Left kidney (tissue), 2 donors: ENCODE results near the gene ERAS. TPM values are rescaled to one million over a fixed set of nuclear protein-coding genes. Genes with fewer than 3 reads are reported as not detected.
"Not testable (repeated sequence)": the region's sequence is repeated elsewhere in the genome, so short reads cannot be mapped to it uniquely, and the experiment has no call there.

Experiments
- DNase-seq: peaks from one replicate; pipeline ENCODE4 v3.0.0-alpha.2; 2013
- polyA plus RNA-seq: library from polyadenylated mRNA; unstranded; fragments of 120-200 nt; gene quantifications from one replicate; pipeline ENCODE4 v1.2.1, GENCODE V29; 2013; ENCODE audit not compliant: insufficient read length

The ERAS gene
- polyA plus RNA-seq, 1 donor: not detected

DNA sequence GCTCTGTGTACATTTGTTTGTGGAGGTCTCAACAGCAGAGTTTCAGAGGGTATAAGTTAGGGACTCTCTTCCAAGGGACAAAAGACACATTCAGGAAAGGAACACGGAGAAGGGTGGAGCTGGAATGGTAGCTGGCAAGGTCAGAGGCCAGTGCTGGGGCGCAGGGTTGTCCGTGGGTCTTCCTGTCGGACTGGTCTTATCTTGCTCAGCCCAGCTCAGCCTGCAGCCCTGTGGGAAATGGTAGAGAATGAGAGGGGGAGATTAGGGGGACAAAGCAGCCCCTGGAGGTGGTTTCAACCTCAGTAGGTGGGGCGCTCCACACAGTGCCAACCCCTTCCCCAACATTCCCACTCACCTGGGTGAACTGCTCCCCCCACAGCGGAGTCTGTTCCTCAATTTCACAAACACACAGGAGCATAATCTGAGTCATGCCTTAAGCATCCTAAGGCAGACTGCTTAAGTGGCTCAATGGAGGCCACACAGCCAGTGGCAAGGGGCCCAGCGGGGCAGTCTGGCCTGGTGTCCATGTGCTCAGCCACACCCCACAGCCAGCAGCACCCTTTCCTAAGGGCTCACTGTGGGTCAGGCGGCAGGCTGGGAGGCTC, 31.3 kb upstream of the ERAS start:
- DNase-seq: no peak

DNA sequence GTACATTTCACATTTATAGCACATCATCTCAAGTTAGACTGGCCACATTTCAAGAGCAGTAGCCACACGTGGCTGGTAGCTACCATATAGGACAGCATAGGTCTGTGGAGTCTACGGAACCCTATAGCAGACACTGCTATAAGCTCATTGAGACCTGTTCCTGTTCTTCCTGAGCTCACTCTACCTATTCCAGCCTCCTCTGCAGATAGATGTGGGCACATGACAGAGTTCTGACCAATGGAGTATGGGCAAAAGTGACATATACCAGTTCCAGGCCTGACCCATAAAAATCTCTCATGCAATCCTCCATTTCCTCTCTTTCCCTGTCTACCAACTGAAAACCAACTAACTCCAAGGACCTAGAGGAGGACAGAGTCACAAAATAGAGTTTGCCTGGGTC, 28.0 kb upstream of the ERAS start:
- DNase-seq: no peak

DNA sequence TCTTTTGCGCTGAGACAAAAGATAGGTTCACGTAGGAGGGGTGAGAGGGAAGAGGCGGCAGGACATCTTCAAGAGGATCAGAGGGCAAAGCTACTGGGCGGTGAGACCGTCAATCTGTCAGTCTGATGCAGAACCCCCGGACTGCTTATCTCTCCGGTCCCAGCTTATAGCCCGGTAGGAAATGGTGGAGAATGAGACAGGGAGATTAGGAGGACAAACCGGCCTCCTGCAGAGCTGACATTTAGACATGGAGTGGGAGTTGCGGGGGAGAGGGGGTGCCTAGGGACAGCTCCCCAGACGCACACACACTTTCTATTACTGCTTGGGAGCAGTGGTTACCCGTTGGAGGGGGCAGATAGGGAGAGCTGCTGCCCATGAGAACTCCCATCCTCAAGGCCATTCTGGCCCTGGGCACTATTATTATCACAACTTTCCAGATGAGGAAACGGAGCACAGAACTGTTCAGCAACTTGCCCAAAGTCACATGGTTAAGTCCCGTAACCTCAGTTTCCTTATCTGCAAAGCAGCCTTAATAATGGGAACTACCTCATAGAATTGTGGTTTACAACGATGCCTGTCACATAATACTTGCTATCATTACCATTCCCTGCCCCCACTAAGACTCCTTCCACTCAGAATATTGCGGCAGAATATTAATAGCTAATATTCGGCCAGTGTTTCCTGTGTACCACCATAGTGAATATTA, 25.6 kb upstream of the ERAS start:
- DNase-seq: no peak

DNA sequence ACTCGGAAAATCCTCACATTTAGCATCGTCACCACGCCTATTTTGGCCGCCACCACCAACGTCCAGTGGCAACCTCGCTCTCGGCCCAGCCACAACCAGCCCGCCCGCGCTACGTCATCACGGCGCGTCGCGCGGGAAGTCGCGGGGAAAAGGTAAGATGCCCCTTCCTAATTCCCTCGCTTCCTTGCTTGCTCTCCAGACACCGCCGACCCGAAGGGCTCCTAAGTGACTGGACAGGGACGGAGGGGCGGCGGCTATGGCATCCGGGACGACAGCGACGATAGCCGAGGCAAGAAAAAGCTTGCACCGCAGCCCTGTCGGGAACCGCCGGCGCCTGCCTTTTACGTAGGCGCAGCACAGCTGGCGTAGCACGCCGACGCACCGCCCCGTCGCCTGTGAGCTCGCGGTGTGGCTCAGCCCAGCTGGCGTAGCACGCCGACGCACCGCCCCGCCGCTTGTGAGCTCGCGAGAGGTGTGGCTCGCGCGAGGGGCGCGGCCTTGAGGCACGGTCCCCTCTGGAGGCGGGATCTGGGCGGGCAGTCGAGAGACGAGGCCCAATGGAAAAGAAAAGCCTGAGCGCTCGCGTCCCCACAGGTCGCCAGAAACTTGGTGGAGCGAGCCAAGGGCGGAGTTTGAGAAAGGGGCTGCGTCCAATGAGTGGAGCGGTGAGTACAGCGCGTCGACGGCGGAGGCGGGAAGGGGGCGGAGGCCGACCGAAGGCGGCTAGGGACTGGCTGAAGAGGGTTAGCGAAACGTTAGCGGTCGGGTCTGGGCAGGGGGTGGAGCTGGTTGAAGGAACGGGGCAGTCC, 24.8 kb upstream of the ERAS start, which contains the start of gene HDAC6:
Gene HDAC6, plus strand, starts transcription at position 788 of the 809 bp plus-strand sequence. CDS start 626 bp downstream, outside the sequence.
- peak; percentile 96 for DNase-seq

DNA sequence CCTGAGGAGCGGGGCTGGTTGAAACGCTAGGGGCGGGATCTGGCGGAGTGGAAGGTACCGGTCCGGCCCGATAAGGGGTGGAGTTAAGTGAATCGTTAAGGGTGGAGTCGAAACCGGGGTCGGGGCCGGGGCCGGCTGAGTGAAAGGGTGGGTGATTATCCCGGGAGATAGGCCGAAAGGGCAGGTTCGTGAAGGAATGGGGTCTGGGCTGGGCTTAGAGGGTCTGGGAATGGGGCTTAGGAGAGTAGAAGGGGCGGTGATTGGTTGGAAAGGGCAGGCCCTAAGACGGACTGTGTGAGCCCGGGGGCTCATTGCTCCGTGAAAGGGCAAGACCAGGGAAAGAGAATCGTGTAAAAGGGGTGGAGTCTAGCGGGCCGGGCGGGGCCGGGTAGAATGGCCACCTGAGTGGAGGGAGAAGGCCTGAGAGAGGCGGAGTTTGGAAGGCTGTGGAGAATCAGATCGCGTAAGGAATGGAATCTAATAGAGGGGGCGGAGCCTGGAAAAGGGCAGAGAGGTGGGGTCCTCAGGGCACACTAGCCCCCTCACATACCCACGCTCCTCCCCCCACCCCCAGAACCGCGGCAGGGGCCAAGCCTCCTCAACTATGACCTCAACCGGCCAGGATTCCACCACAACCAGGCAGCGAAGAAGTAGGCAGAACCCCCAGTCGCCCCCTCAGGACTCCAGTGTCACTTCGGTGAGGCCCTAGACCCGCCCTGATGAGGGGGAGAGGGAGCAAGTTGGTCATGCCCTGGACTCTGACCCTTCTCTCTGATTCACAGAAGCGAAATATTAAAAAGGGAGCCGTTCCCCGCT, 24.0 kb upstream of the ERAS start:
- peak; percentile 75 for DNase-seq

DNA sequence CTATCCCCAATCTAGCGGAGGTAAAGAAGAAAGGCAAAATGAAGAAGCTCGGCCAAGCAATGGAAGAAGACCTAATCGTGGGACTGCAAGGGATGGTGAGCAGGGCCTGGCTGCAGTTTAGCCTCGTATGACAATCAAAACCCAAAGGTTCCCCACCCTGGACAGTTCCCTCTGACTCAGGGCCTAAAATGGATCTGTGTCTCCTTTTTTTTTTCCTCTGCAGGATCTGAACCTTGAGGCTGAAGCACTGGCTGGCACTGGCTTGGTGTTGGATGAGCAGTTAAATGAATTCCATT, 23.5 kb upstream of the ERAS start:
- DNase-seq: no peak

DNA sequence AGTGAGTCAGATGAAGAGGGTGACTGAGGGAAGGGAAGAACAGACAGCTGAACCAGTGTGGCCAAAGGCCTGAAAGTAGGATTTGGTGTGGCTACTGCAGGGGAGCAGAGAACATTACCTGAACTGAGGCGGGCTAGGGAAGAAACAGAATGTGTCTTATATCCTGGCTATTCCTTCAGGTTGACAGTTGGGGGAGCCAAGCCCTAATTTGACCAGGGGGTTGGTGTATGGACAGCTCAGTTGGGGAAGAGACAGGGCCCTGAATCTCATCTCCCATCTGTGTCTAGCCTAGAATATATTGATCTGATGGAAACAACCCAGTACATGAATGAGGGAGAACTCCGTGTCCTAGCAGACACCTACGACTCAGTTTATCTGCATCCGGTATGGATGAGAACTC, 20.2 kb upstream of the ERAS start:
- no peak for DNase-seq

DNA sequence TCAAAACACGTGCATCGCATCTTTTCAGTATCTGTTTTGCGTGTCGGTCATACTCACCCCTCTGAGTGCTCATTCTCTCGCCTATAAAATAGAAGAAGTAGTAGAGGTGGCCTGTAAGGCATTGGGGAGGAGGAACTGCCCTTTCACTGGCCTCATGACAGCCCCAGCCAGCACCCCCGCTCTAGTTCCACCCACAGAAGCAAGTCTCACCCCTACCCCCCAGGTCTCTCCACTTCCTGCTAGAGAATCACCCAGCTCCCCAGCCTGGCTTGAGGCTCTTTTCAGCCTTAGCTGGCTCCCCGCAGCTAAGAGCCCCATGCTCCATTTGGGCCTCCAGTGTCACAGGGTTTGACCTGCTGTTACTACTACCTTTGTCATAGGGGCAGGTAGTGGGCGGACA, 12.7 kb upstream of the ERAS start:
- no peak for DNase-seq

DNA sequence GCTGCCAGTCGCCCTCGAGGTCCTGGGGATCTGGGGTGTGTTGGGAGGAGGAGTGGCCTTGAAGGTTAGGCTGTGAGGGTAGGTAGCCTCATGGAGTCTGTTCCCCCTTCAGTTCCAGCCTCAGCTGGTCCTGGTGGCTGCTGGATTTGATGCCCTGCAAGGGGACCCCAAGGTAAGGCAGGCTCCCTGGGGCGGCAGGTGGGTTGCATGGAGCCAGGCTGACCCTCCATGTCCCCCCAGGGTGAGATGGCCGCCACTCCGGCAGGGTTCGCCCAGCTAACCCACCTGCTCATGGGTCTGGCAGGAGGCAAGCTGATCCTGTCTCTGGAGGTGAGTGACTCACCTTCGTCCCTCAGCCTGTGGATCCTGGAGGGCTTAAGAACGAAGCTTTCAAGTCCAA, 11.6 kb upstream of the ERAS start:
- DNase-seq: no peak

DNA sequence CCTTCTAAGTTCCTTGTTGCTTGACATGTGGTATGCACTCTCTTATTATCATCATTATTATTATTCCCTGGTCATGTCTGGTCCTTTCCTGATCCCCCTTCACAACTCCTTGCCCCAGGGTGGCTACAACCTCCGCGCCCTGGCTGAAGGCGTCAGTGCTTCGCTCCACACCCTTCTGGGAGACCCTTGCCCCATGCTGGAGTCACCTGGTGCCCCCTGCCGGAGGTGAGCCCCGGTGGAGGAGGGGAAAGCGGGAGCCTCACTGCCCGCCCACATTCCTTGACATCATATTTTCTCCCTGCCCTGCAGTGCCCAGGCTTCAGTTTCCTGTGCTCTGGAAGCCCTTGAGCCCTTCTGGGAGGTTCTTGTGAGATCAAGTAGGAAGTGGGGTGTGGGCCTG, 11.0 kb upstream of the ERAS start:
- DNase-seq: no peak

DNA sequence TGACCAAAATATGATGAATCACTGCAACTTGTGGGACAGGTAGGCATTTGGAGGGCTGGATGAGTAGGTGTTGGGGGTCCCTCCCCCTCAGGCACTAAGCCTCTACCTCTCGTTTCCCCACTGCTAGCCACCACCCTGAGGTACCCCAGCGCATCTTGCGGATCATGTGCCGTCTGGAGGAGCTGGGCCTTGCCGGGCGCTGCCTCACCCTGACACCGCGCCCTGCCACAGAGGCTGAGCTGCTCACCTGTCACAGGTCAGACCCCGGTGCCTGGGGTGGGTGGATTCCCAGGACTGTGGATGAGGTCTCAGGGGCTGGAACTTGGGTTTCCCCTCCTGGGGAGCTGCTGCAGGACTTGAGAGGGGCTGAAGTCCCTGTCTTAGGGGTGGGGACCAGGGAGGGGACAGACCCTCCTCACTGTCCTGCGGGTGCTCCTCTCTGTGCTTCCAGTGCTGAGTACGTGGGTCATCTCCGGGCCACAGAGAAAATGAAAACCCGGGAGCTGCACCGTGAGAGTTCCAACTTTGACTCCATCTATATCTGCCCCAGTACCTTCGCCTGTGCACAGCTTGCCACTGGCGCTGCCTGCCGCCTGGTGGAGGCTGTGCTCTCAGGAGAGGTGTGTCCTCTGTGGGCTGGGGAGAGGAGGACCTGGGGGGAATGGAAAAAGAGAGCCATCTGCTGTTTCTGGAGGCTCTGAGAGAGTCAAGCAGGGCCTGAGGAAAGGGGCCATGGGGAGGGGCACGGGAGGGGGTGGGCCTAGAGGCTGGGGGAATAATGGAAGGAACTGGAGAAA, 10.1 kb upstream of the ERAS start:
- DNase-seq: no peak

DNA sequence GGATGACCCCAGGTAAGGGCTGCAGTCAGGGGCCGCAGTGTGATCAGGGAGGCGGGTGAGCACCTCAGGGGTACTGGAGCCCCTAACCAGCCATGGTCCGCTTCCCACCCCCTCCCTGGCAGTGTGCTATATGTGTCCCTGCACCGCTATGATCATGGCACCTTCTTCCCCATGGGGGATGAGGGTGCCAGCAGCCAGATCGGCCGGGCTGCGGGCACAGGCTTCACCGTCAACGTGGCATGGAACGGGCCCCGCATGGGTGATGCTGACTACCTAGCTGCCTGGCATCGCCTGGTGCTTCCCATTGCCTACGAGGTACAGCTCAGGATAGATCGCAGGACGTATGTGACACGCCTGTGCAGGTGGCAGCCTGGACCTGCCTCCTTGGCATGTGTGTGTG, 8.2 kb upstream of the ERAS start:
- no peak for DNase-seq

DNA sequence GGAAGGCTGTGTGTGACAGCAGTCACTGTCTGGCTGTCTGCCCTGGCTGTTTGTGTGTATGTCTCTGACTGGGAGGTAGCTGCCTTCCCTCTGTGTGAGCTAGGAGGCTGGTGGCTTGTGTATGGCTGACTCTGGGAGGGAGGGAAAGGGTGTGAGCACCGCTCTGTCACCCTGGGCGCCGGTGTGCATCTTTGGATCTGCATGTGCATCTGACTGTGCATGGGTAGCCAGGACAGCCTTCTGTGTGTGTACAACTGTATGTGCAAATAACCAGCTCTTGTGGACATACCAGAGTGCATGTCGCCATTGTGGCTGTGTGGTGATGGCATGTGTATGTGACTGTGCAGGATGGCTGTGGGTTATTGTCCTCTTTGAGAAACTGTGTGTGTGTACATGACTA, 7.4 kb upstream of the ERAS start:
- no peak for DNase-seq

DNA sequence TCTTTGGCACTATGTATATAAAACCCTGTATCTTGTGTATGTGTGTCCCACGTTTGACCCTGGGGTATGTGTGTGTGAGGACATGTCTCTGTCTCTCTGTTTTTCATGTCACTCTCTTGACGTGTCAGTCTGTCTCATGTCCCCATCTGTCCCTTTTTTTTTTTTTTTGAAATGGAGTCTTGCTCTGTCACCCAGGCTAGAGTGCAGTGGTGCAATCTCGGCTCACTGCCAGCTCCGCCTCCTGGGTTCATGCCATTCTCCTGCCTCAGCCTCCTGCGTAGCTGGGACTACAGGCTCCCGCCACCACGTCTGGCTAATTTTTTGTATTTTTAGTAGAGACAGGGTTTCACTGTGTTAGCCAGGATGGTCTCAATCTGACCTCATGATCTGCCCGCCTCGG, 6.9 kb upstream of the ERAS start:
- DNase-seq: not testable (repeated sequence)

DNA sequence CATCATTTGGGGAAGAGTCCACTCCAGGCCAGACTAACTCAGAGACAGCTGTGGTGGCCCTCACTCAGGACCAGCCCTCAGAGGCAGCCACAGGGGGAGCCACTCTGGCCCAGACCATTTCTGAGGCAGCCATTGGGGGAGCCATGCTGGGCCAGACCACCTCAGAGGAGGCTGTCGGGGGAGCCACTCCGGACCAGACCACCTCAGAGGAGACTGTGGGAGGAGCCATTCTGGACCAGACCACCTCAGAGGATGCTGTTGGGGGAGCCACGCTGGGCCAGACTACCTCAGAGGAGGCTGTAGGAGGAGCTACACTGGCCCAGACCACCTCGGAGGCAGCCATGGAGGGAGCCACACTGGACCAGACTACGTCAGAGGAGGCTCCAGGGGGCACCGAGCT, 3.3 kb upstream of the ERAS start:
- no peak for DNase-seq

DNA sequence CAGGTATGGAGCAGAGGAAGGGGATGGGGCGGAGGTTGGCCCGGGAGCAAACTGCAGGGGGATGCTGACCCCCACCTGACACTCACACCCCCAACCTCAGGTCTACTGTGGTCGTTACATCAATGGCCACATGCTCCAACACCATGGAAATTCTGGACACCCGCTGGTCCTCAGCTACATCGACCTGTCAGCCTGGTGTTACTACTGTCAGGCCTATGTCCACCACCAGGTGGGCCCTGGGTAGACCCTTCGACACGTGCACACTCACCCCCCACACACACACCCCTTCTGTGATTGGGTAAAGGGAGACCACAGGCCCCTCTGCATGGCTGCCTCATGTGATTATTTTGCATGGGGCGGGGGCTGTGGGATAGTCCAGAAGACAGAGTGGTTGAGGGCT, 2.2 kb upstream of the ERAS start:
- no peak for DNase-seq

DNA sequence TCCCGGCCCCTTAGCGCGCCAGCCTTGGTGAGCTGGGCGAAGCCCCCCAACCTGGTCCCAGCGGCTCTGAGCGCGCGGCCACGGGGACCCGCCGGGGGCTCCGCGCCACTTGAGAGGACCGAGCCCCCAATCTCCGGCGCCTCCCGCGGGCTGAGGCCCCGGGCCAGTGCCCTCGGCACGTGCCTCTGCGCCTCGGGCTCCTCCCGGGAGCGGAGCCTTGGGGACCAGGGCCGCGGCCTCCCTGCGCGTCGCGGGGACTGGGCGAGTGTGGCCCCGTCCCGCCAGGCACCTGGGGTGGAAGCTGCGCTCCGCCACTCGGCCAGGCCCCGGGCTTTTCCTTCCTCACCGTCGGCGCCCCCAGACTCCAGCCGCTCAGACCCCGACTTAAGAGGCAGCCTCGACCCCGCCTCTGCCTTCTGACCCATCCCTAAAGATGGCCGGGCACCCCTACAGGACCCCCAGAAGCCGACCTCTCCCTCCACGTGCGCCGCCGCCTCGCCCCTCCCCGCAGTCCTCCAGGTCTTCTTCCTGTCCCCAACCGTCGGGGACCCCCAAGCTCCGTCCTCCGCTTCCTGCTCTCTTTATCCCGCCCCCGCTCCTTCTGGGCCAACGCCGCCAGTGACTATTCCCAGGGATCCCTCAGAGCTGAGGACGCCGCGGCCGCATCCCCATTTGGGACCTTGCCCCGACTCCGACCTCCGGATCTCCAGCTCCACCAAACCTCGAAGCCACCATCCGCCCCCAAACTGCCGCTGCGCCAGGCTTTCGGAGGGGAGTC, 752 bp downstream of the ERAS start:
- DNase-seq: no peak

DNA sequence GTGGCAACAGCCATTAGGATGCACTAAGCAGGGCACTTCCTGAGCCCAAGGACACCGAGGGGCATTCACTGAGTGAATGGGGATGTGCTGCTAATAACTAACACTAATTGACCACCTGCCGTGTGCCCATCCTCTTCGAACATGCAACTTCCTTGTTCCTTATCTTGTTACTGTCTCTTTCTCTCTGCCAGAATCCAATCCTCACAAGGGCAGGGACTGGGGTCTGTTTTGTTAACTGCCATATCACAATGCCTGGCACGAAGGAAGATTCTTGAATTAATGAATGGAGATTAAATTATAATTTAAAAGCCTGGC, 1.3 kb downstream of the ERAS start:
- DNase-seq: no peak

DNA sequence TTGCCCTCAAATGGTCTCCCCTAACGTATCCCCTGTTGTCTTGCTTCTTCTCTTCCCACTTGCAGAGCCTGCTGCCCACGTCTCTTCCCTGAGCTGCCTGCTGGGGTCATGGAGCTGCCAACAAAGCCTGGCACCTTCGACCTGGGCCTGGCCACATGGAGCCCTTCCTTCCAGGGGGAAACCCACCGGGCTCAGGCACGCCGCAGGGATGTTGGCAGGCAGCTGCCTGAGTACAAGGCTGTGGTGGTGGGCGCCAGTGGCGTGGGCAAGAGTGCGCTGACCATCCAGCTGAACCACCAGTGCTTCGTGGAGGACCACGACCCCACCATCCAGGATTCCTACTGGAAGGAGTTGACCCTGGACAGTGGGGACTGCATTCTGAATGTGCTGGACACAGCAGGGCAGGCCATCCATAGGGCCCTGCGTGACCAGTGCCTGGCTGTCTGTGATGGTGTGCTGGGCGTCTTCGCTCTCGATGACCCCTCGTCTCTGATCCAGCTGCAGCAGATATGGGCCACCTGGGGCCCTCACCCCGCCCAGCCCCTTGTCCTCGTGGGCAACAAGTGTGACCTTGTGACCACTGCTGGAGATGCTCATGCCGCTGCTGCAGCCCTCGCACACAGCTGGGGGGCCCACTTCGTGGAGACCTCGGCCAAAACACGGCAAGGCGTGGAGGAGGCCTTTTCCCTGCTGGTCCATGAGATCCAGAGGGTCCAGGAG, 2.9 kb downstream of the ERAS start:
- DNase-seq: no peak

DNA sequence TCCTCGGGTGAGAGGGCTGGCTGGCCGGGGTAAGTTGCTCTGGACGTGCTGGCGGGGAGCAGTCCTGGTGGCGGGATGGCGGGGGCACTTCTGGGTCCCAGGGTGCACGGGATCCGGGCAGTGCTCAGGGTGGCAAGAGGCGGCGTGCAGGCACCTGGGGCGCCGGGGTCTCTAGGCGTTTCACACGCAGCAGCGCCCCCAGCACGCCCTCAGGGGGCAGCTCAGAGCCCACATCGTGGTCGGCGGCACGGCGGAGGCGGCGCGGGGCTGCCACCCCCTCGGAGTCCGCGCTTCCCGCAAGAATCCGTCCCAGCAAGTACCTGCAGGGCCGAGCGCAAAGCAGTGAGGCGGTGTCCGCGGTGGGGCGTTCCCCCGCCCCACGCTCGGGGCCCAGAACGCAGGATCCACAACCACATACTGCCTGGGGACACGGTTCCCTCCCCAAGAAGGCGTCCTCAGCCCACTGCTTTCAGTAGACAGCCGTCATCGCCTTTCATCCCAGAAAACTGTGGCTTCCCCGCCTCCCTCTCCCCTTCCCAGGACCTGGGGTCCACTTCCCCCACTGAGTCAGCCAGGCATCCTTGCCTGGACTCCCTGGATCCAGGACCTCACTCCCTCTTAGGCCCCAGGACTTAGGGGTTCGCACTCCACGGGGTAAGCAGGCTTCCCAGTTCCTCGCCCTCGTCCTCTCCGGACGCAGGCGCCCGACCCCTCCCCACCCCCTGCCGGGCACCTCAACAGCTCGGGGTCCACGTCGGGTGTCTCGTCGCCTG, 5.0 kb downstream of the ERAS start:
- no peak for DNase-seq
